ENCODE results near the gene POLR1G. TPM values are rescaled to one million over a fixed set of nuclear protein-coding genes. Genes with fewer than 3 reads are reported as not detected.

Gene POLR1G
- total and polyA plus RNA-seq, 2 experiments from 2014 or later: 33.0 to 85.9 TPM

- no peak for TF ChIP-seq ZNF462 (CRISPR knock-in tag; IDR thresholded peaks at IDR 0.05)
Measured at GRCh38 chr19:45446944-45447343, 40.5 kb downstream of the POLR1G start (continued).

GRCh38 chr19:45448425-45448756 lies 41.9 kb downstream of the POLR1G start:
- Histone ChIP-seq H3K4me3 (no peak overlapping the region), H4K20me1 (replicated peaks; ENCODE audit: insufficient read depth) (no peaks in the 10 kb centered on the region), H2AFZ (no peak overlapping the region), H3K9me2 (ENCODE audit: insufficient read depth) (no peaks in the 10 kb centered on the region), H3K36me3 (ENCODE audit: insufficient read depth) (no peaks in the 10 kb centered on the region), H3K79me2 (replicated peaks; ENCODE audit: insufficient read depth) (no peaks in the 10 kb centered on the region), H3K4me1 (ENCODE audit: insufficient read depth) (peaks cover 14% of the 10 kb centered on the region), H3K27me3 (ENCODE audit: insufficient read depth) (peaks cover 54% of the 10 kb centered on the region), H3K4me2 (no peak overlapping the region), H3F3A (replicated peaks; ENCODE audit: low read depth) (peaks cover 31% of the 10 kb centered on the region), H3K27ac (ENCODE audit: low read depth) (no peak overlapping the region)
- Mint-ChIP-seq H3K27me3 (ENCODE audit: insufficient read depth, low read depth, poor library complexity) (peaks cover 42% of the 10 kb centered on the region), H3K36me3 (ENCODE audit: low read depth) (no peaks in the 10 kb centered on the region; the same call in 2 of the 3 replicates), H3K9me3 (peaks cover 10% of the 10 kb centered on the region; the same call in 2 of the 3 replicates), H3K27ac (no peak overlapping the region), H3K4me1 (peaks cover 20% of the 10 kb centered on the region), H3K4me3 (no peak overlapping the region)
- DNase-seq (ENCODE audit: low spot score) (no peak), ATAC-seq (no peak)
- no peak for TF ChIP-seq EZH2 (IDR thresholded peaks at IDR 0.05; ENCODE audit: low read depth, unreplicated experiment)
- no peak for TF ChIP-seq ETS1 (IDR thresholded peaks at IDR 0.05)
- TF ChIP-seq EZH2phosphoT487 (IDR thresholded peaks at IDR 0.05; ENCODE audit: unreplicated experiment): no peak
- TF ChIP-seq ZNF331 (CRISPR knock-in tag; IDR thresholded peaks at IDR 0.05; ENCODE audit: low read depth): no peak
- TF ChIP-seq ZNF462 (CRISPR knock-in tag; IDR thresholded peaks at IDR 0.05): no peak
- TF ChIP-seq POLR2AphosphoS5 (IDR thresholded peaks at IDR 0.05; ENCODE audit: low read depth): no peak
- no peak for TF ChIP-seq JUNB (IDR thresholded peaks at IDR 0.05; ENCODE audit: unreplicated experiment)
- TF ChIP-seq ZNF114 (CRISPR knock-in tag; IDR thresholded peaks at IDR 0.05): no peak
